IPS DF 6.9 (cell line): ENCODE results near the gene RTN4RL1.

Experiments
- DNase-seq: peaks from one replicate; pipeline ENCODE4 v3.0.0-alpha.2; 2013; ENCODE audit warnings: low read depth, low spot score
- H3K27ac ChIP-seq: one replicate; pipeline ENCODE4 v1.5.1; 2013; ENCODE audit warnings: low read length, control low read depth
- H3K27me3 ChIP-seq: 2 replicates; pipeline ENCODE4 v1.6.1; 2013; ENCODE audit warnings: mild to moderate bottlenecking, low read length; ENCODE audit not compliant: control insufficient read depth, insufficient read depth
- H3K36me3 ChIP-seq: 2 replicates; pipeline ENCODE4 v1.6.1; 2013; ENCODE audit warnings: low read length; ENCODE audit not compliant: control insufficient read depth, insufficient read depth
- H3K4me1 ChIP-seq: 2 replicates; pipeline ENCODE4 v1.6.1; 2013; ENCODE audit warnings: low read length; ENCODE audit not compliant: control insufficient read depth, insufficient read depth
- H3K4me3 ChIP-seq: 2 replicates; pipeline ENCODE4 v1.5.1; 2013; ENCODE audit warnings: mild to moderate bottlenecking, low read length
- H3K9me3 ChIP-seq: 2 replicates; pipeline ENCODE4 v1.6.1; 2013; ENCODE audit warnings: low read length, inconsistent platforms; ENCODE audit not compliant: control insufficient read depth, insufficient read depth
- WGBS: extraction: QIAGEN DNeasy Blood & Tissue Kit; methylation state at CpG from one replicate; pipeline ENCODE4 v1.1.7; 2013; ENCODE audit warnings: mixed read lengths, missing lambda C conversion rate; ENCODE audit not compliant: insufficient read length, insufficient coverage; 5-methylcytosine and 5-hydroxymethylcytosine counted together

The RTN4RL1 gene

GRCh38 chr17:1942666-1943435 lies 82.3 kb downstream of the RTN4RL1 start:
- H3K27me3 ChIP-seq = no peaks in the 10 kb centered on the region
- no peaks in the 10 kb centered on the region for H3K4me1 ChIP-seq
- no peak overlapping the region for H3K27ac ChIP-seq
- no peaks in the 10 kb centered on the region for H3K9me3 ChIP-seq
- WGBS = no CpG with 5 or more reads among the region's 21 CpGs
- no peak overlapping the region for H3K4me3 ChIP-seq
- no peaks in the 10 kb centered on the region; the same call in 1 of the 2 replicates for H3K36me3 ChIP-seq
- no peak for DNase-seq

GRCh38 chr17:1942066-1942365 lies 83.1 kb downstream of the RTN4RL1 start:
- Histone ChIP-seq H3K4me3 (no peak overlapping the region), H3K4me1 (no peaks in the 10 kb centered on the region), H3K27ac (no peak overlapping the region), H3K9me3 (no peaks in the 10 kb centered on the region), H3K27me3 (no peaks in the 10 kb centered on the region), H3K36me3 (no peaks in the 10 kb centered on the region; the same call in 1 of the 2 replicates)
- DNase-seq = no peak
- WGBS = no CpG with 5 or more reads among the region's 7 CpGs

GRCh38 chr17:1941272-1942065 lies 83.7 kb downstream of the RTN4RL1 start:
- no peaks in the 10 kb centered on the region; the same call in 1 of the 2 replicates for H3K36me3 ChIP-seq
- H3K27ac ChIP-seq = no peak overlapping the region
- no peak for DNase-seq
- no peaks in the 10 kb centered on the region for H3K27me3 ChIP-seq
- H3K4me1 ChIP-seq = no peaks in the 10 kb centered on the region
- no CpG with 5 or more reads among the region's 23 CpGs for WGBS
- no peaks in the 10 kb centered on the region for H3K9me3 ChIP-seq
- H3K4me3 ChIP-seq = no peak overlapping the region

DNA sequence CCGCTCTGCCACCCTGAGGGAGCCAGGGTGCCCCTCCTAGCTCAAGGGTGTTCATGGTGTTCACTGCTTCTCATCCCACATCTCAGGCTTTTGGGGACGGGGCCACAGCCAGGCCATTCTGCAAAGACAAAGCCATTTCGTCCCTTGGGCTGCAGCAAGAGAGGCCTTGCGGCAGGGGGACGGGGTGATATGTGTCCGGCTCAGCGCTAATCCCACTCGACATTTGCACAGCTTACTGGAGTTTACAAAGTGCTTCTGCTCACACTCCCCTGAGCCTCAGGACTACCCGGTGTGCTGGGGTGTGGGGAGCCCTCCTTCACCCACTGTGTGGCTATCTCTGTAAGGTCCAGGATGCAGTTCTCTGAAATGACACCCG lies 84.3 kb downstream of the RTN4RL1 start:
- no peak for DNase-seq
- Histone ChIP-seq H3K4me3 (no peak overlapping the region), H3K4me1 (no peaks in the 10 kb centered on the region), H3K9me3 (no peaks in the 10 kb centered on the region), H3K27me3 (no peaks in the 10 kb centered on the region), H3K27ac (no peak overlapping the region), H3K36me3 (no peaks in the 10 kb centered on the region; the same call in 1 of the 2 replicates)
- no CpG with 5 or more reads among the region's 10 CpGs for WGBS

DNA sequence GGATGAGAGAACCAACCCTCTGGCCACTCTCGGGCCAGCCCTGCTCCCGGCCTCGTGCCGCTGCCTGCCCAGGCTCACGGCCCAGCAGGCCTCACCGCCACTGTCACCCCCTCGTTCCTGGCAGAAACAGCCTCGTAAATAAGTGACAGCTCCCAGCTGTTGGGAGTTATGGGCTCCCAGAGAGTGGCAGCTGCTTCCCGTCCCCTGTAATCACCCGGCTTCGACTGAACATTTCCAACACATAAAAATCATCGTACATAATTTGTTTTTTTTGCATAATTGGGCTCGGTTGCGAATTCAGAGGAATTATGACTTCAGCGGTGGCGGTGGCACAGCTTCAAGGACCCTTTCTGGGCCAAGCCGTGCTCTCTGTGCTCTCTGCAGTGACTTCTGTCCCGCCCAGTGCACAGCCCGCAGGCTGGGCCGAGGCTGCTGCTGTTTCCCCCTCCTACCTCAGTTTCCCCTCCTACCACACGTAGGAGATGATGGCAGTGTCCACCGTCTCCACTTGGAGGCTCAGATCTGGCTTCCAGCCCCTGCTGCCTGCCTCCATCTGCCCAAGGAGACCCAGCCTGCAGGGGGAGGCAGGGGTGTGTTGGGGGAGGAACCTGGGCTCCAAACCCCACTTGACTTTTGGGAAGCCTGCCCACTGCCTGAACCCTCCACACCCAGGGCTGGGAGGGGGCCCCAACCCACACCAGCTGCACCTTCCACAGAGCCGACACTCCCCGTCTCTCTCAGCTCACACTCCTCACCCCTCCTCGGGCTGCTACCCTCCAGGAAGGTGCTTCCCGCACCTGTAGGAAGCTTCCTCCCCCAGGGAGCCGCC lies 84.9 kb downstream of the RTN4RL1 start:
- no peaks in the 10 kb centered on the region for H3K27me3 ChIP-seq
- no peak overlapping the region for H3K27ac ChIP-seq
- DNase-seq = no peak
- no peaks in the 10 kb centered on the region for H3K4me1 ChIP-seq
- H3K36me3 ChIP-seq = no peaks in the 10 kb centered on the region; the same call in 1 of the 2 replicates
- WGBS = no CpG with 5 or more reads among the region's 27 CpGs
- H3K4me3 ChIP-seq = no peak overlapping the region
- no peaks in the 10 kb centered on the region for H3K9me3 ChIP-seq

- H3K27me3 ChIP-seq = no peaks in the 10 kb centered on the region
- no peak for DNase-seq
- WGBS = no CpG with 5 or more reads among the region's 25 CpGs
- no peaks in the 10 kb centered on the region for H3K4me1 ChIP-seq
- H3K9me3 ChIP-seq = no peaks in the 10 kb centered on the region
- no peak overlapping the region for H3K4me3 ChIP-seq
- H3K27ac ChIP-seq = no peak overlapping the region
- H3K36me3 ChIP-seq = no peaks in the 10 kb centered on the region; the same call in 1 of the 2 replicates
Observed at GRCh38 chr17:1937461-1937860, 87.7 kb downstream of the RTN4RL1 start.

DNA sequence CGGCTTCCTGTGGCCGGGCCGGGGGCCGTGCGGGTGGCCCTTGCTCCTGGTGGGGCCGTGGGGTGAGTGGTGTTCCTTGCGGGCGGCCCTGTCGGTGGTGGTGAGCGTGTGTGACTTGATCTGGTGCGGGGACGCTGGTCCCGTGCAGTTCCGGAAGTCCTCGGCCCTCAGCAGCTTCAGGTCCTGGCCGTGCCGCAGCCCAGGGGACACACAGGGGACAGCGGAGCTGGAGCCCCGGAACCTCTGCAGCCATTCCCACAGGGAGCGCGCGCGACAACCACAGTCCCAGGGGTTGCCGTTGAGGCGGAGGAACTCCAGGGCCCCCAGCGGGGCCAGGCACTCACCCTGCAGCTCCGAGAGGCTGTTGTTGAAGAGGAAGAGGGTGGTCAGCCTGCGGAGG lies 88.4 kb downstream of the RTN4RL1 start:
- WGBS = no CpG with 5 or more reads among the region's 28 CpGs
- Histone ChIP-seq H3K27me3 (no peaks in the 10 kb centered on the region), H3K27ac (no peak overlapping the region)

GRCh38 chr17:1934901-1935300 lies 90.2 kb downstream of the RTN4RL1 start:
- Histone ChIP-seq H3K36me3 (no peaks in the 10 kb centered on the region; the same call in 1 of the 2 replicates), H3K27me3 (no peaks in the 10 kb centered on the region), H3K4me1 (no peaks in the 10 kb centered on the region), H3K9me3 (no peaks in the 10 kb centered on the region), H3K4me3 (no peak overlapping the region), H3K27ac (no peak overlapping the region)
- whole genome bisulfite sequencing = no CpG with 5 or more reads among the region's 17 CpGs
- DNase-seq = no peak

More for the DNA sequence above, 88.4 kb downstream of the RTN4RL1 start:
- Histone ChIP-seq H3K4me1 (no peaks in the 10 kb centered on the region), H3K9me3 (no peaks in the 10 kb centered on the region), H3K4me3 (no peak overlapping the region), H3K36me3 (no peaks in the 10 kb centered on the region; the same call in 1 of the 2 replicates)
- DNase-seq = no peak

DNA sequence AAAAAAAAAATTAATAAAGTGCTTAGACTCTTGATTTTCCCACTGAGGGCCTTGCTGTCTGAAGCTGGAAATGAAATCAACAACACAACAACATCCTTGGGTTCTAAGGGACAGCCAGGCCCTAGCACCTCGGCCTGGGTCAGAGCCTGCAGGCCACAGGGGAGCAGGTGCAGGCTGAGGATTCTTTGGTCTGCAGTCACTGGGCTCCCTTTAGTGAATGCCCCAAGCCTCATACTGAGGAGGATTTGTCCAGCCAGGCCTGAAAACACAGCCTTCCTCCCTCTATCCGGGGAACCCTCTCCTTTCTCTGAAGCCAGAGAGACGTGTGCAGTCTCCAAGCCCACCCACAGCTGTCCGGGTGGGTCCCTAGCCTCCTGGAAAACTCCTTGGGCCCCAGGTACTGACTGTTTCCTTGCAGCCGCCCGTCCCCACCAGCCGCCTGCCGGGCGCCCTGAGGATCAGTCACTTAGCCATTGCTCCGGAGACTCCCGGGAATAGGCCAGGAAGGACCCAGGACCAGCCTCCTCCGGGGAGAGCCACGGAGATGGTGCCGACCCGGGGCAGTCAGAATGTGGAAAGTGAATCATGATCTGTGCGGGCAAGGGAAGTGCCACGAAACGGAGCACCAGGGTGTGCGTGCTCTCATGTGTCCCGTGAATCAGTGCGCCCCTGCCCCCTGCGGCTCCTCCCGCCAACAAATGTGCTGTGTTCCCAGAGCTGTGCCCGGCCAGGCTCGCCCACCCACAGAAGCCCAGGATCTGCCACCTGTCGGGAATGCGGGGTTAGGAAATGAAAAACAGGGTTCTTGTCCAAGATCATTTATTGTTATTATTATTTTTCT lies 91.0 kb downstream of the RTN4RL1 start:
- no peak overlapping the region for H3K27ac ChIP-seq
- no peaks in the 10 kb centered on the region; the same call in 1 of the 2 replicates for H3K36me3 ChIP-seq
- DNase-seq = no peak
- H3K27me3 ChIP-seq = no peaks in the 10 kb centered on the region
- no peaks in the 10 kb centered on the region for H3K9me3 ChIP-seq
- no peaks in the 10 kb centered on the region for H3K4me1 ChIP-seq
- no CpG with 5 or more reads among the region's 27 CpGs for WGBS
- no peak overlapping the region for H3K4me3 ChIP-seq
